Stimulated activated CD4-positive, alpha-beta T cell treated with anti-CD3 and anti-CD28 coated beads, Interleukin-2, amount 100 ng/mL, for 24 hours (primary cell): ENCODE data around the gene OR8B8.
"Not testable (repeated sequence)": the region's sequence is repeated elsewhere in the genome, so short reads cannot be mapped to it uniquely, and the experiment has no call there.

Experiments used
- DNase-seq, 2 donors: peaks; one replicate each; pipeline ENCODE4 v3.0.0-alpha.2; 2020

The OR8B8 gene

GRCh38 chr11:124441081-124441480 is 4.4 kb downstream of the OR8B8 start:
- no peak for DNase-seq

GRCh38 chr11:124440608-124441007 is 4.9 kb downstream of the OR8B8 start:
- DNase-seq: no peak

GRCh38 chr11:124434699-124435098 is 10.8 kb downstream of the OR8B8 start:
- no peak for DNase-seq

- no peak for DNase-seq
These were observed 15.9 kb downstream of the OR8B8 start for GRCh38 chr11:124429599-124429998.

- DNase-seq: no peak
These were observed 21.0 kb downstream of the OR8B8 start, which contains the start of gene OR8B4 for GRCh38 chr11:124424384-124424921. Gene OR8B4 (minus strand): TSS chr11:124424871. CDS start chr11:124424871, 0 bp downstream.

- no peak for DNase-seq
These were observed 24.5 kb downstream of the OR8B8 start for GRCh38 chr11:124421043-124421442.

GRCh38 chr11:124415356-124415923 is 30.1 kb downstream of the OR8B8 start:
- DNase-seq: no peak

- DNase-seq: no peak
These were observed 35.6 kb downstream of the OR8B8 start for GRCh38 chr11:124409906-124410305.

GRCh38 chr11:124405581-124405980 is 39.9 kb downstream of the OR8B8 start:
- DNase-seq: no peak

- not testable (repeated sequence) for DNase-seq
These were observed 42.3 kb downstream of the OR8B8 start for GRCh38 chr11:124403186-124403585.

GRCh38 chr11:124402326-124402922 is 43.1 kb downstream of the OR8B8 start:
- DNase-seq: peak; percentile 53 to 59

GRCh38 chr11:124398924-124399323 is 46.6 kb downstream of the OR8B8 start, which contains the start of gene OR8B3:
Gene OR8B3 (minus strand): TSS chr11:124399024. CDS start chr11:124397351, 1,673 bp downstream.
- DNase-seq: no peak

- DNase-seq: not testable (repeated sequence)
These were observed 48.6 kb downstream of the OR8B8 start for GRCh38 chr11:124396847-124397246.

- DNase-seq: no peak
These were observed 51.1 kb downstream of the OR8B8 start for GRCh38 chr11:124394408-124394807.
